Heart right ventricle (tissue), 16 donors: ENCODE results near the gene FBP1. TPM values are rescaled to one million over a fixed set of nuclear protein-coding genes. Genes with fewer than 3 reads are reported as not detected.
A peak's percentile ranks its signal among the peaks of the same experiment; 100 is the strongest.

ENCODE experiments used
- ATAC-seq, 8 donors: fragments of 200-7000 bp; cut with Tn5 transposase; one replicate each; pipeline ENCODE4 v1.9.1; 2020; ENCODE audit warnings: mild to moderate bottlenecking in 8 of 8, moderate library complexity in 8 of 8, moderate number of reproducible peaks in 1 of 8
- DNase-seq, 2 donors: peaks; one replicate each; pipeline ENCODE4 v3.0.0-alpha.2; 2020
- H3K27ac ChIP-seq, 10 donors: fragments of 200-600 bp; sonication (generic) in 2 of 10; one replicate each; pipeline versions ENCODE4 v1.5.0 to v1.8.0; 2020 to 2022; ENCODE audit warnings: mild to moderate bottlenecking in 3 of 10
- H3K27me3 ChIP-seq, 7 donors: fragments of 200-600 bp; one replicate each; pipeline ENCODE4 v1.8.0; 2021 to 2022; ENCODE audit warnings: mild to moderate bottlenecking in 2 of 7
- H3K36me3 ChIP-seq, 9 donors: fragments of 200-600 bp; sonication (generic) in 1 of 9; one replicate each; pipeline versions ENCODE4 v1.5.0 to v1.8.0; 2020 to 2022; ENCODE audit warnings: mild to moderate bottlenecking in 2 of 9
- H3K4me1 ChIP-seq, 9 donors: fragments of 200-600 bp; sonication (generic) in 1 of 9; one replicate each; pipeline versions ENCODE4 v1.5.0 to v1.8.0; 2020 to 2022; ENCODE audit warnings: mild to moderate bottlenecking in 4 of 9
- H3K4me3 ChIP-seq, 10 donors: fragments of 200-600 bp; sonication (generic) in 2 of 10; one replicate each; pipeline versions ENCODE4 v1.5.0 to v1.8.0; 2020 to 2022; ENCODE audit warnings: mild to moderate bottlenecking in 7 of 10, moderate library complexity in 2 of 10
- H3K9me3 ChIP-seq, 11 donors: fragments of 200-600 bp in 10 of 11; sonication (generic) in 2 of 11; one replicate each; pipeline versions ENCODE4 v1.5.0 to v1.8.0; 2013 to 2022; ENCODE audit warnings: mild to moderate bottlenecking in 2 of 11, control low read depth in 1 of 11, moderate library complexity in 1 of 11
- CTCF ChIP-seq, 9 donors: fragments of 200-600 bp; sonication (generic) in 2 of 9; IDR thresholded peaks; one replicate each; pipeline versions ENCODE4 v1.5.0 to v1.8.0; 2021 to 2022; ENCODE audit warnings: antibody characterized with exemption in 9 of 9, mild to moderate bottlenecking in 5 of 9, moderate library complexity in 1 of 9
- WGBS, 2 donors: extraction: QIAGEN DNeasy Blood & Tissue Kit; methylation state at CpG; one replicate each; pipeline ENCODE4 v1.1.7; 2013; ENCODE audit warnings: inconsistent platforms in 1 of 2; 5-methylcytosine and 5-hydroxymethylcytosine counted together
- intact Hi-C, 10 donors: fragments of 100-400 bp; cut with DNase I; formaldehyde crosslinking; loops; one replicate each; pipeline versions ENCODE4 v1.11.1 to v1.14.2; 2022
- polyA plus RNA-seq, 2 donors: library from polyadenylated mRNA; stranded (reverse); fragments of 200-250 nt; gene quantifications; one replicate each; pipeline ENCODE4 v1.2.3, GENCODE V29; 2013
- total RNA-seq, 10 donors: library from RNA; stranded (reverse); fragmentation: NEBNext Ultra II Directional in 3 of 10; extraction: Animal tissue kit (Norgen Biotek cat#: 25700) in 3 of 10; gene quantifications; one replicate each; pipeline versions ENCODE4 v1.2.1 to v1.2.4, GENCODE V29; 2021 to 2023
- donor health status: Arrhythmogenic right ventricular cardiomyopathy.
- donor health status: ischemic (EF 13 %, LVEDD 7.1; RV severe dilation, severe dysfunction).
- donor health status: healthy with polysubstance abuse.
- donor health status: DM: no; HTN: yes; CAD: no.
- donor health status: DM: no; HTN: no; CAD: no.
- donor health status: ischemic (EF 25% LVEDD 6.9; RV normal size, moderate dysfunction).
- donor health status: ischemic (EF 25% LVEDD 5.7; RV mildly dilated, moderate dysfunction).
- donor health status: healthy.
- donor health status: DM: yes; HTN: yes; CAD: no.
- donor health status: Ischemic cardiomyopathy.
- donor health status: ischemic (EF 35%, LVEDD 5.7; RV mildly dilated, moderate dysfunction).
- donor health status: nonischemic (EF 11% LVEDD 7.7; RV severe dilation, severe dysfunction).
- donor health status: DM: yes; HTN: yes; CAD: no.
- donor health status: PGD.
- donor health status: ischemic (EF 29% LVEDD 5.4; RV normal size, mild dysfunction).
- donor health status: nonischemic (EF 23%, LVEDD 6.1; RV moderate dilation, normal function).

The FBP1 gene
- total and polyA plus RNA-seq, 12 donors: 0.16 to 9.7 (median 0.57) TPM

- H3K4me1 ChIP-seq: no peaks in the 10 kb centered on the region
- intact Hi-C loops: no loop called here
- H3K36me3 ChIP-seq: no peaks in the 10 kb centered on the region
- peak in 1 of 8 donors; percentile 17 for ATAC-seq
- no peak for DNase-seq
- H3K27me3 ChIP-seq: peaks cover 0 to 7% (median 0%) of the 10 kb centered on the region in 7 donors
- WGBS, 2 donors: 88 to 89% methylated on average over 16 of the region's 16 CpGs
- H3K9me3 ChIP-seq: no peaks in the 10 kb centered on the region
- H3K4me3 ChIP-seq: no peak overlapping the region
- no peak overlapping the region for H3K27ac ChIP-seq
- TF ChIP-seq CTCF (IDR thresholded peaks at IDR 0.05): no peak
Observed at GRCh38 chr9:94554078-94554438, 85.3 kb downstream of the FBP1 start.

Other genes with a start within 250 kb of the FBP1 start
- under 1 TPM in 2 of 10 donors, not detected in 8; 0.13 TPM for gene PCAT7, start 84.4 kb downstream of the FBP1 start, total RNA-seq
- gene PCAT7, start 84.4 kb downstream of the FBP1 start, polyA plus RNA-seq: not detected
- gene FBP2, start 45.7 kb downstream of the FBP1 start, total RNA-seq: under 1 TPM in 1 of 10 donors, not detected in 9; 0.51 TPM
- under 1 TPM in 1 of 2 donors, not detected in 1; 0.04 TPM for gene FBP2, start 45.7 kb downstream of the FBP1 start, polyA plus RNA-seq
- gene AOPEP, start 87.2 kb upstream of the FBP1 start, total RNA-seq: 100 to 1,000 TPM; 133 to 250 (median 161) TPM
- 100 to 1,000 TPM; 110 to 192 TPM for gene AOPEP, start 87.2 kb upstream of the FBP1 start, polyA plus RNA-seq